K562 (cell line): Measurements from ENCODE around the gene MYL11. TPM values are rescaled to one million over a fixed set of nuclear protein-coding genes. Genes with fewer than 3 reads are reported as not detected.

ENCODE experiments used
- ATAC-seq: fragments of 200-7000 bp; cut with Tn5 transposase; 3 replicates; pipeline ENCODE4 v1.9.1; 2020; ENCODE audit warnings: moderate library complexity
- BruUV-seq: library from RNA; stranded (reverse); fragments of 400-500 nt; replicated peaks from 2 replicates; lab custom pipeline; 2021; lab: Mats Ljungman, UMichigan
- CTCF ChIA-PET: fragments of 300-600 bp; formaldehyde crosslinking; extraction: SDS; loops from one replicate; lab custom pipeline; 2021; ENCODE audit warnings: low intra/inter-chr PET ratio; lab: Yijun Ruan, JAX
- POLR2A ChIA-PET: fragments of 300-600, 350-650 bp; sonication (Branson Sonifier 250); formaldehyde crosslinking; extraction: SDS; loops from one replicate; lab custom pipeline; 2021; ENCODE audit warnings: antibody characterized with exemption, inconsistent platforms; lab: Yijun Ruan, JAX
- DNase-seq, 4 experiments: peaks; one replicate each; pipeline versions ENCODE4 v3.0.0 to v3.0.0-alpha.2; 2011 to 2018; ENCODE audit warnings: low spot score in 3 of 4, mixed read lengths in 3 of 4; ENCODE audit errors: extremely low read depth in 1 of 4
- FAIRE-seq: peaks from 2 replicates; lab custom pipeline; 2011; peaks lifted over from hg19 to GRCh38; lab: Jason Lieb, UNC
- H2AFZ ChIP-seq: 2 replicates; pipeline ENCODE4 v1.6.0; 2011; ENCODE audit warnings: low read depth, low read length, control low read depth, inconsistent platforms
- H3K27ac ChIP-seq: fragments of 200-600 bp; 3 replicates; pipeline ENCODE4 v1.8.0; 2011; ENCODE audit warnings: low read depth, mild to moderate bottlenecking, control low read depth, inconsistent platforms, low read length, moderate library complexity, mixed read lengths; ENCODE audit errors: extremely low read depth
- H3K27me3 ChIP-seq, 2 experiments: fragments of 300-600 bp in 1 of 2; 2 replicates in 1 of 2; 3 replicates in 1 of 2; pipeline versions ENCODE4 v1.6.0 to v1.8.0; 2011; ENCODE audit warnings: inconsistent platforms in 2 of 2, low read length in 2 of 2, mild to moderate bottlenecking in 1 of 2, mixed read lengths in 1 of 2, moderate library complexity in 1 of 2; ENCODE audit not compliant: control insufficient read depth in 2 of 2, insufficient read depth in 2 of 2
- H3K36me3 ChIP-seq: fragments of 300-600 bp; 3 replicates; pipeline ENCODE4 v1.8.0; 2011; ENCODE audit warnings: mild to moderate bottlenecking, low read length, inconsistent platforms; ENCODE audit not compliant: control insufficient read depth, insufficient read depth
- H3K4me1 ChIP-seq, 2 experiments: fragments of 200-600 bp in 1 of 2; replicated peaks in 1 of 2; 2 replicates in 1 of 2; 3 replicates in 1 of 2; pipeline versions ENCODE4 v1.5.1 to v1.8.0; 2011; ENCODE audit warnings: inconsistent platforms in 2 of 2, low read length in 2 of 2, mild to moderate bottlenecking in 1 of 2, mixed read lengths in 1 of 2, moderate library complexity in 1 of 2; ENCODE audit not compliant: control insufficient read depth in 2 of 2, insufficient read depth in 2 of 2
- H3K4me2 ChIP-seq: 2 replicates; pipeline ENCODE4 v1.6.1; 2011; ENCODE audit warnings: low read length, control low read depth, inconsistent platforms, mixed read lengths; ENCODE audit not compliant: insufficient read depth
- H3K4me3 ChIP-seq: fragments of 200-600 bp; sonication (generic), shearing (Covaris generic); 2 replicates; pipeline ENCODE4 v1.5.1; 2016; ENCODE audit warnings: control low read depth, inconsistent platforms
- H3K79me2 ChIP-seq: fragments of 200-600 bp; 3 replicates; pipeline ENCODE4 v1.8.0; 2011; ENCODE audit warnings: low read length, inconsistent platforms; ENCODE audit not compliant: control insufficient read depth, insufficient read depth
- H3K9ac ChIP-seq, 2 experiments: 2 replicates each; pipeline versions ENCODE4 v1.6.0 to v1.6.1; 2011; ENCODE audit warnings: low read depth in 2 of 2, low read length in 2 of 2, control low read depth in 1 of 2, inconsistent platforms in 1 of 2, mild to moderate bottlenecking in 1 of 2, mixed read lengths in 1 of 2; ENCODE audit not compliant: insufficient read depth in 1 of 2
- H3K9me1 ChIP-seq: one replicate; pipeline ENCODE4 v1.6.0; 2011; ENCODE audit warnings: inconsistent platforms, mild to moderate bottlenecking, low read length, moderate library complexity; ENCODE audit not compliant: control insufficient read depth, insufficient read depth
- H3K9me3 ChIP-seq: replicated peaks from 2 replicates; pipeline ENCODE4 v1.5.1; 2011; ENCODE audit warnings: low read depth, low read length, inconsistent platforms; ENCODE audit not compliant: control insufficient read depth, insufficient read depth
- H4K20me1 ChIP-seq: replicated peaks from 2 replicates; pipeline ENCODE4 v1.6.1; 2011; ENCODE audit warnings: low read length, inconsistent platforms, mixed read lengths; ENCODE audit not compliant: control insufficient read depth, insufficient read depth
- FOSL1 ChIP-seq: fragments of 200-800 bp; sonication (Bioruptor generic); conservative IDR thresholded peaks from 2 replicates; pipeline ENCODE4 v1.6.1; 2016; ENCODE audit warnings: missing genetic modification characterization, missing compliant biosample characterization
- FOXP1 ChIP-seq: sonication (generic); formaldehyde crosslinking; IDR thresholded peaks from 2 replicates; pipeline ENCODE4 v1.8.0; 2022; ENCODE audit warnings: mild to moderate bottlenecking, missing genetic modification reagents
- HDAC1 ChIP-seq, 2 experiments: fragments of 450-650 bp; IDR thresholded peaks; 2 replicates each; pipeline ENCODE4 v1.6.1; 2016 to 2017; ENCODE audit warnings: inconsistent platforms in 1 of 2, mild to moderate bottlenecking in 1 of 2, moderate library complexity in 1 of 2
- HDGF ChIP-seq: fragments of 450-650 bp; IDR thresholded peaks from 2 replicates; pipeline ENCODE4 v1.6.1; 2016
- ILF3 ChIP-seq: fragments of 450-650 bp; IDR thresholded peaks from 2 replicates; pipeline ENCODE4 v1.6.1; 2018; ENCODE audit warnings: antibody characterized with exemption, mild to moderate bottlenecking, moderate library complexity, borderline replicate concordance
- JUND ChIP-seq, 2 experiments: IDR thresholded peaks; 2 replicates in 1 of 2; 3 replicates in 1 of 2; pipeline ENCODE4 v1.6.1; 2011; ENCODE audit warnings: borderline replicate concordance in 2 of 2, low read depth in 2 of 2, low read length in 2 of 2, improper control_type of control experiment in 1 of 2, missing biosample characterization in 1 of 2, missing genetic modification characterization in 1 of 2, missing genetic modification reagents in 1 of 2
- KAT2B ChIP-seq: IDR thresholded peaks from one replicate; pipeline ENCODE4 v1.6.1; 2012; ENCODE audit warnings: low read depth, mild to moderate bottlenecking, control low read depth, inconsistent platforms, low read length, moderate library complexity
- NCOA6 ChIP-seq: fragments of 450-650 bp; IDR thresholded peaks from 2 replicates; pipeline ENCODE4 v1.6.1; 2017; ENCODE audit warnings: mild to moderate bottlenecking
- NFE2 ChIP-seq: IDR thresholded peaks from 2 replicates; pipeline ENCODE4 v1.6.1; 2014; ENCODE audit warnings: antibody characterized with exemption, low read depth
- SMARCE1 ChIP-seq: fragments of 450-650 bp; IDR thresholded peaks from 2 replicates; pipeline ENCODE4 v1.7.1; 2016; ENCODE audit warnings: mild to moderate bottlenecking
- SPI1 ChIP-seq: IDR thresholded peaks from 2 replicates; pipeline ENCODE4 v1.6.1; 2011; ENCODE audit warnings: low read depth, low read length, control low read depth, borderline replicate concordance
- ZBTB1 ChIP-seq: sonication (generic); formaldehyde crosslinking; IDR thresholded peaks from 2 replicates; pipeline ENCODE4 v1.8.1; 2023; ENCODE audit warnings: missing genetic modification reagents, low read depth, mild to moderate bottlenecking, borderline replicate concordance
- ZNF143 ChIP-seq: sonication (generic); formaldehyde crosslinking; IDR thresholded peaks from 2 replicates; pipeline ENCODE4 v1.9.0; 2022; ENCODE audit warnings: mild to moderate bottlenecking, missing genetic modification reagents
- WGBS: fragments of 100-300 bp; shearing (Covaris generic); methylation state at CpG from one replicate; pipeline ENCODE4 v1.1.6; 2016; ENCODE audit warnings: low coverage, mixed read lengths; ENCODE audit not compliant: insufficient coverage; ENCODE audit errors: missing lambda C conversion rate; 5-methylcytosine and 5-hydroxymethylcytosine counted together
- in situ Hi-C: fragments of 300-500 bp; cut with MboI; formaldehyde crosslinking; loops from 4 replicates; pipeline ENCODE4 v1.15.0; 2018; ENCODE audit warnings: inconsistent platforms, mixed read lengths
- intact Hi-C: fragments of 100-400 bp; cut with micrococcal nuclease; formaldehyde crosslinking; loops from 2 replicates; pipeline ENCODE4 v1.14.2; 2022
- polyA plus RNA-seq, 8 experiments: library from polyadenylated mRNA; depleted of rRNA in 4 of 8; stranded (reverse) in 5 of 8; unstranded in 3 of 8; fragments of >200 nt; fragmentation: Nextera tagmentation in 2 of 8; fragmentation: Illumina TruSeq in 1 of 8; extraction: Ambion mirVana in 2 of 8; extraction: Trizol in 1 of 8; gene quantifications; 2 replicates each; pipeline versions ENCODE4 v1.2.1 to v1.2.3, GENCODE V29; 2011 to 2014; ENCODE audit warnings: inconsistent platforms in 1 of 8, missing spikeins in 1 of 8
- total RNA-seq, 7 experiments: library from RNA; depleted of rRNA in 6 of 7; stranded (reverse); fragments of >200 nt in 6 of 7; fragmentation: Illumina TruSeq in 2 of 7; extraction: Trizol in 2 of 7; gene quantifications; 2 replicates each; pipeline versions ENCODE4 v1.2.1 to v1.2.3, GENCODE V29; 2011 to 2021; ENCODE audit warnings: low replicate concordance in 1 of 7
- TF ChIP-seq, protein P1 (sequence below): fragments of 250-450 bp; sonication (Bioruptor Pico); IDR thresholded peaks from 2 replicates; pipeline ENCODE4 v1.5.0; 2022; ENCODE audit warnings: mild to moderate bottlenecking
- TF ChIP-seq, protein P2 (sequence below): sonication (generic); formaldehyde crosslinking; IDR thresholded peaks from 2 replicates; pipeline ENCODE4 v1.9.0; 2022; ENCODE audit warnings: mild to moderate bottlenecking, missing genetic modification reagents

The MYL11 gene
- total and polyA plus RNA-seq, 9 of the 15 experiments (the other 6 are each of a cell fraction or from before 2014, with no cell fraction given) = 0.31 to 1.5 (median 0.73) TPM; not detected in 4

DNA sequence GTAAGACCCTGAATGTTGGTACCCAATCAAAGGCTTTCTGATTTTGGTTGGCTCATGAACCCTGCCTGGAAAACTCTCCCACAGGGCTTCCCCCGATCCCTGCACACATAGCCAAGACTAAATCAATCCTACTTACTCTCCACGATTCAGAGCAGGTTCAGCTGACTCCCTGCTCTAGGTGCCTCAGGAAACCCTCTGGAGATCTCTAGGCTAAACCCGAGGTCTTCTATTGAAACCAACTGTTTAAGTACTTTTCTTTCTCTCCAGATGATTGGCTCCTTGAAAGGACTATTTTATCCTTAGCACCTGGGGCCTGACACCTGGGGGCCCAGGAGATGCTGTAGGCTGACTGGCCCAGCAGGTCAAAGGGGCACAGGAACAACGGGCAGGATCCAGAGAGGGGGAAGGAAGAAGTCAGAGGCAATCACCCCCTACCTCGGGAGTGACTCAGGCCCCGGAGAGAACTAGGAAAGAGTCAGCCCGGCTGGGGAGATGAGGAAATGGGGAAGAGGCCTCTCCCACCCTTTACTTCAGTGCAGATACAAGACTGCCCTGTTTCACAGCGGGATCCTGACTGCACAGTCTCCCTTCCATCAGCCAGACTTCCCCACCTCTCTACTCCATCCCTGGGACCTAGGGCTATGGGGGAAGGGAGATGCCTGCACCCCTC lies 6.3 kb upstream of the MYL11 start (continued):
- TF ChIP-seq, protein P1, sequence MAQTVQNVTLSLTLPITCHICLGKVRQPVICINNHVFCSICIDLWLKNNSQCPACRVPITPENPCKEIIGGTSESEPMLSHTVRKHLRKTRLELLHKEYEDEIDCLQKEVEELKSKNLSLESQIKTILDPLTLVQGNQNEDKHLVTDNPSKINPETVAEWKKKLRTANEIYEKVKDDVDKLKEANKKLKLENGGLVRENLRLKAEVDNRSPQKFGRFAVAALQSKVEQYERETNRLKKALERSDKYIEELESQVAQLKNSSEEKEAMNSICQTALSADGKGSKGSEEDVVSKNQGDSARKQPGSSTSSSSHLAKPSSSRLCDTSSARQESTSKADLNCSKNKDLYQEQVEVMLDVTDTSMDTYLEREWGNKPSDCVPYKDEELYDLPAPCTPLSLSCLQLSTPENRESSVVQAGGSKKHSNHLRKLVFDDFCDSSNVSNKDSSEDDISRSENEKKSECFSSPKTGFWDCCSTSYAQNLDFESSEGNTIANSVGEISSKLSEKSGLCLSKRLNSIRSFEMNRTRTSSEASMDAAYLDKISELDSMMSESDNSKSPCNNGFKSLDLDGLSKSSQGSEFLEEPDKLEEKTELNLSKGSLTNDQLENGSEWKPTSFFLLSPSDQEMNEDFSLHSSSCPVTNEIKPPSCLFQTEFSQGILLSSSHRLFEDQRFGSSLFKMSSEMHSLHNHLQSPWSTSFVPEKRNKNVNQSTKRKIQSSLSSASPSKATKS = no peak
- TF ChIP-seq SMARCE1 (0 out of 2 replicates have a peak, but pooled peaks have one; percentile 13), KAT2B (no peak), FOSL1 (peak; percentile 52), NCOA6 (no peak), NFE2 (peak; percentile 54; the same call in 1 of the 2 replicates), SPI1 (peak; percentile 90), JUND (IDR thresholded peaks at IDR 0.05; ENCODE audit: borderline replicate concordance, low read depth, low read length) (peak; percentile 10; the same call in 1 of the 2 replicates), JUND (tag; IDR thresholded peaks at IDR 0.05; ENCODE audit: borderline replicate concordance, low read depth, low read length) (no peak)

DNA sequence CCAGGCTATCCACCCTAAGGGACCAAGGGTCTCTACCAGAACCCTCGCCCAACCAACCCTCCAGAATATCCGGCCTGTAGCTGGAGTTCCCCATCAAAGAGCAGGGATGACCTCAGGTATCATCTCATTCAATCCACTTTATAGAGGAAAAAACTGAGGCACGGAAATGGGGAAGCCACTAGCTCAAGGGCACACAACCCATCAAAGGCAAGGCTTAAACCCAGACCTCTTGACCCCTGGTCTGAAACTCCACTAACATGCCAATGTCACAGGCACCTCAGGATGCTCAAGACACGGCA lies 5.9 kb upstream of the MYL11 start:
- Histone ChIP-seq H3K79me2 (peaks cover 56% of the 10 kb centered on the region), H3K4me3 (peak overlapping the region; percentile 74), H2AFZ (no peak overlapping the region), H3K27ac (peak overlapping the region; percentile 72), H3K9me3 (no peaks in the 10 kb centered on the region), H3K36me3 (peaks cover 36% of the 10 kb centered on the region), H3K4me2 (peak overlapping the region; percentile 90), H4K20me1 (peaks cover 23% of the 10 kb centered on the region), H3K27me3 (no peaks in the 10 kb centered on the region), H3K9me1 (peaks cover 6% of the 10 kb centered on the region), H3K4me1 (peaks cover 25 to 44% of the 10 kb centered on the region in 2 experiments; a peak in 4 of 5 replicates), H3K9ac (peak overlapping the region; percentile 70 to 98)
- no TSS peak for BruUV-seq
- 0 out of 2 replicates have a peak, but pooled peaks have one; percentile 5 for TF ChIP-seq FOXP1 (CRISPR knock-in tag)
- TF ChIP-seq ILF3 = no peak
- no peak for TF ChIP-seq HDAC1 (IDR thresholded peaks at IDR 0.05)
- TF ChIP-seq HDGF = 0 out of 2 replicates have a peak, but pooled peaks have one; percentile 7
- TF ChIP-seq ZNF143 (CRISPR knock-in tag) = 0 out of 2 replicates have a peak, but pooled peaks have one; percentile 25
- TF ChIP-seq ZBTB1 (CRISPR knock-in tag) = no peak
- TF ChIP-seq, protein P2, sequence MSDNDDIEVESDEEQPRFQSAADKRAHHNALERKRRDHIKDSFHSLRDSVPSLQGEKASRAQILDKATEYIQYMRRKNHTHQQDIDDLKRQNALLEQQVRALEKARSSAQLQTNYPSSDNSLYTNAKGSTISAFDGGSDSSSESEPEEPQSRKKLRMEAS (CRISPR knock-in tag) = 0 out of 2 replicates have a peak, but pooled peaks have one; percentile 6
- intact Hi-C loops (no loop called here), in situ Hi-C loops (loop anchor here (25.0 kb wide), 1 partner anchor 906 kb away; the partner anchor contains the start of genes BOLA2, SLX1B and SULT1A4)
- WGBS = 0% methylated on average over 4 of the region's 4 CpGs
- FAIRE-seq (no peak), DNase-seq (no peak), ATAC-seq (no peak)
- ChIA-PET POLR2A (interaction anchor here (0.6 to 6.3 kb wide), 4 partner anchors 11 to 260 kb away, joined by 3 to 77 read pairs (median 4); partner anchors contain the start of gene CD2BP2), CTCF (no interaction called here)
